ENCODE results near the gene FAM83C. TPM values are rescaled to one million over a fixed set of nuclear protein-coding genes. Genes with fewer than 3 reads are reported as not detected.
A peak's percentile ranks its signal among the peaks of the same experiment; 100 is the strongest.
"Not testable (repeated sequence)": the region's sequence is repeated elsewhere in the genome, so short reads cannot be mapped to it uniquely, and the experiment has no call there.

FAM83C gene
- total RNA-seq, 1 donor from 2014 or later: 0.72 TPM

DNA sequence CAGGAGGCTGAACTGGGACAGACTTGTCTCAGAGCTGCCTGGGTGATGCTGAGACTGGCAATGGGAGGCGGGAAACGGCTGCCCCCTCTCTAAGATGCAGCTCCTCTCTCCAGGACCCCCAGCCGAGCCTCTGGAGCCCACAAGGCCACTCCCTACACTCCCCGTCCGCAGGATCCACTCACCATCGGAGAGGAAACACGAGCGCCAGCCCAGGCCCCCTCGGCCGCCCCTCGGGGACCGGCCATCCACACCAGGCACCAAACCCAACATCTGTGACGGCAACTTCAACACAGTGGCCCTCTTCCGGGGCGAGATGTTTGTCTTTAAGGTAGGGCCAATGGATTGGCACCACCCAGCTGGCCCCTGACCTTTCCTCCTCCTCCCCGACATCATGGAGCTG lies 25.1 kb downstream of the FAM83C start:
- no peak for DNase-seq (ENCODE audit: low spot score)

GRCh38 chr20:35264755-35265154 lies 27.5 kb downstream of the FAM83C start:
- no peak for DNase-seq (ENCODE audit: low spot score)

- DNase-seq (ENCODE audit: low spot score): no peak
These were observed 28.5 kb downstream of the FAM83C start for GRCh38 chr20:35263532-35264341.

- peak; percentile 66 for DNase-seq (ENCODE audit: low spot score)
These were observed 29.3 kb downstream of the FAM83C start for GRCh38 chr20:35262731-35263531.

GRCh38 chr20:35262321-35262720 lies 29.9 kb downstream of the FAM83C start:
- DNase-seq (ENCODE audit: low spot score): not testable (repeated sequence)

- DNase-seq (ENCODE audit: low spot score): no peak
These were observed 31.8 kb downstream of the FAM83C start for GRCh38 chr20:35260426-35260825.

GRCh38 chr20:35257175-35257909 lies 34.9 kb downstream of the FAM83C start:
- no peak for DNase-seq (ENCODE audit: low spot score)

GRCh38 chr20:35254448-35254999 lies 37.7 kb downstream of the FAM83C start:
- no peak for DNase-seq (ENCODE audit: low spot score)

- no peak for DNase-seq (ENCODE audit: low spot score)
These were observed 39.2 kb downstream of the FAM83C start for GRCh38 chr20:35253010-35253409.

- DNase-seq (ENCODE audit: low spot score): not testable (repeated sequence)
These were observed 39.6 kb downstream of the FAM83C start for GRCh38 chr20:35252598-35252997.

DNA sequence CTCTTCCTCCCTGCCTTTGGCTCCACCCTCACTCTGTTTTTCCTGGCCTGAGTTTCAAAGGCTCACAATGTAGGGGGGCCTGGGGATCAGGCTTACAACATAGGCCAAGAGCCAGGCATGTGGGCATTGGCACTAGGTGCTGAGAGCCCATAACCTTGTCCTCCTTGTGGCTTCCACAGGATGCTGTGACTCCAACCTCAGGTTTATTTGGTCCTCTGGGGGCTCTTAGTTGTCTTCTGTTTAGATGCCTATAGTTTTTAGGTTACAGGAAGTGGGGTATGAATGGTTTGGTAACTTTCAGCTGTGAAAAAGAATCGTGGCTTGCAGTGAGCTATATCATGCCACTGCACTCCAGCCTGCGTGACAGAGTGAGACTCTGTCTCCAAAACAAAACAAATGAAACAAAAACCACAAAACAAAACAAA lies 40.2 kb downstream of the FAM83C start:
- DNase-seq (ENCODE audit: low spot score): no peak

DNA sequence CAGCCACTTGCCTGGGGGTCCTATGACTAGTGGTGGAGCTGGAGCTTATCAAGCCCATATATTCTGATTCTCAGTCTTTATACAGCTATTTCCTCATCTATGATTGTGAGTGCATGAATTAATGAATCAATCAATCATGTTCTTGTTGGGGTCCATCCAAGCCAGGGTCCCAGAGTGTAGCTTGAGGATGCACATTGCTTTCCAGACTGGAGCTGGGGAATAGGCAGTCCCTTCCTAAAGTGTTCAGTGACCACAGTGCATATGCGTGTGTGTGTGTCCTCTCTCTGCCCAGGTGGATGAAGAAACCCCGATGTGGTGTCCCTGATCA lies 40.6 kb downstream of the FAM83C start:
- DNase-seq (ENCODE audit: low spot score): no peak

DNA sequence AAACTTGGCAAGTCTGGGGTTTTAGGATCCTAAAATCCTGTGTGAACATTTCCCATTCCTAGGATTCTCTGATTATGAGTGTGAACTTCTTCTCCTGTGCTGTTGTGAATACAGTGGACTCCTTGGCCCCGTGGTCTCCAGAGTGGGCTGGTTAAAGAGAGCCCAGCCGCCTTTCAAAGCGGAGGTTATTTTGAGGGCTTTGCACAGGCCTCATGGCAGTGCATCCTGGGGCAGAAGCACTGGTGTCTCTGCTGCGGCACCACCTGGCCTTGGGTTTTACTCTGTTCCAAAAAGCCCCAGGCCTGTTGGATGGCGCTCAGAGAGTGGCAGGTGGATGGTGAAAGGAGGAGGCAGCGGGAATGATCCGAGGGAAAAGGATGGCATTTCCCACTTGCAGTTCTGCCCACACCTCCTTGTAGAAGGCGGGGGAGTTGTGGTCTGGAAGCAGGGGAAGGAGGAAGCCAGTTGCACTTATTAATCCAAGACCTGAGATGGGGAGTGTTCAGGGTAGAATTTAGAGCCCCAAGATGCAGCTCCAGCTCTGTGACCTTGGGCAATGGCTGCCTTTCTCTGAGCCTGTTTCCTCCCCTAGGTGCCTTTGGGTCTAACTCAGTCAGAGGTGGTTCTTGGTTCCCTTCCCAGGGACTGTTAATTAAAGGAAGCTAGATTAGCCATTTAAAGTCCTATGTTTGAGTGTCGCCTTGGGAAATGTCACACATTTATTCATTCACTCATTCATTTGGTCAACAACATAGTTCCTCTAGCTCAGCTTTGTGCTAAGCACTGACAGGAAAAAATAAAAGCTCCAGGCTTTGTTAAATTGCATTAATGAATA lies 43.4 kb downstream of the FAM83C start:
- no peak for DNase-seq (ENCODE audit: low spot score)

DNA sequence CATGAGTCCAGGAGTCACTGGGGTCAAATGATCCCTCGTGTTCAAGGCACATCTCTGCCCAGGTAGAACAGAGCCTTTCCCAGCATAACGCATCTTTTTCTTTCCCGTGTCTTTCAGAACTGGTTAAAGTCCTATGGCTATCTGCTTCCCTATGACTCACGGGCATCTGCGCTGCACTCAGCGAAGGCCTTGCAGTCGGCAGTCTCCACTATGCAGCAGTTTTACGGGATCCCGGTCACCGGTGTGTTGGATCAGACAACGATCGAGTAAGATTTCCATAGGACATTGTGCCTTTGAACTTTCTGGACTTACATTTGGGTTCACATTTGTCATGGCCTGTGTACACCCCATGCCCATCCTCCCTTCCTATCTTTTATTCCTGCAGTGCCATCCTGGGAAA lies 45.5 kb downstream of the FAM83C start:
- no peak for DNase-seq (ENCODE audit: low spot score)

GRCh38 chr20:35243986-35244385 lies 48.2 kb downstream of the FAM83C start:
- no peak for DNase-seq (ENCODE audit: low spot score)

DNA sequence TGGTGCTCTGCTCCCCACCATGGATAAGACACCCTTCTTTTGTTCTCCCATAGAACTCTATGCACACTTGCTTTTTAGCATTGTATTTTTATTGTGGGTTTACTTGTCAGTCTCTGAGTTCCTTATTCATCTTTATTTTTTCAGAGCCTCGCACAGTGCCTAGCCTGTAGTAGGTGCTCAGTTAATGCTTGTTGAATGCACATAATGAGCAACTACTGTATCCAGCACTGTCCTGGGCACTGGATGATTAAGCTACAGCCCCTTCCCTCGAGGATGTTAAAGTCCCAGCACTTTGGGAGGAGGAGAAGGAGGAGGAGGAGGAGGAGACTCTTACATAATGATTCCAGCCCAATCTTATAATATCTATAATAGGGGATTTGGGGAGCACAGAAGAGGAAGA lies 48.9 kb downstream of the FAM83C start:
- DNase-seq (ENCODE audit: low spot score): no peak

DNA sequence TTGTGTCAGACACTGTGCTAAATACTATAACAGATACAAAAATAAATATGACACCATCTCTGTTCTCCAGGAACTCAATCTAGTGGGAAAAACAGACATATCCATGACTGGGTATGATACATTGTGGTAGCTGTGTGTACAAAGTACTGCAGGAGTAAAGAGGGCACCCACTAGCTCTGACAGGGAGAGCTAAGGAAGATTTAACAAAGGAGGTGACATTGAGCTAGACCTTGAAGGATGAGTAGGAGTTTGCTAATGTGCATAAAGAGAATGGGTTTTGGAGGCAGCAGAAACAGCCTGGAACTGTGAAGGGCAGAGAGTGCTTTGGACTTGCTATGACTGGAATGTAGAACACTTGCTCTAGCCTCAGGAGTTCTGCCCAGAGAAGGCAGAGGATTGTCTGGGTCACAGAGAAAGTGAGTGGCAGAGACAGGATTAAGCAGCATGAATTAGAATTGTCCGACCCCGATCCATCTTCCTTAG lies 51.4 kb downstream of the FAM83C start:
- no peak for DNase-seq (ENCODE audit: low spot score)

DNA sequence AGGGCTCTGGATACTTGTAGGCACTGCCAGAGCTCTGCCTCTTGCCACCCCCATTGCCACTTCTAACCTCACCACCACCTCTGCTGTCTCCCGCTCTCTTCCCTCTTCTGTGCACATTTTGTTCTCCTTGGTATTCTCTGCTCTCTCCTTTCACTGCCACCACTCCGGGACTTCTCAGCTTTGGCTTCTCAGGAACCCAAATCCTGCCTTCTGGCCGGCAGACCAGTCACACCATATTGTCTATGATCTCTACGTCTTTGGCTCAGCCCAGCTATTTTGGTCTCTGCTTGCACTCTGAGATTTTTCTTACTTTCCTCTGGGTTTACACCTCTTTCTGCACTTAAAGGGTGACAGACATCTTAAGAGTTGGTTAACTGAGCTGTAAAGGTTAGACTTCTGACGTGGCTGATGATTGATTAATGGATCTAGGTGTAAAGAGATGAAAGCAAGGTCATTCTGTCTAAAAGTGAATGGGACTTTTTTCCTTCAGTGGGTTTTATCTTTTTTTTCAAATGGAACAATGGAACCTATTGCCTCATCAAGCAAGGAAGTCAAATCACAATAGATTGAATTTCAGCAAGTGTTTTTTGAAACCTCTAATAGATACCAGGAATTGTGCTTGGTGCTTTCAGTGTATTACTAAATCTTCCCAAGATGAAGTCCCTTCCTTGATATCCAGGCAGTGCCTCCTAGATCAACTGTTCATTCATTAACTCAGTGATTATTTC lies 52.0 kb downstream of the FAM83C start:
- DNase-seq (ENCODE audit: low spot score): no peak

DNA sequence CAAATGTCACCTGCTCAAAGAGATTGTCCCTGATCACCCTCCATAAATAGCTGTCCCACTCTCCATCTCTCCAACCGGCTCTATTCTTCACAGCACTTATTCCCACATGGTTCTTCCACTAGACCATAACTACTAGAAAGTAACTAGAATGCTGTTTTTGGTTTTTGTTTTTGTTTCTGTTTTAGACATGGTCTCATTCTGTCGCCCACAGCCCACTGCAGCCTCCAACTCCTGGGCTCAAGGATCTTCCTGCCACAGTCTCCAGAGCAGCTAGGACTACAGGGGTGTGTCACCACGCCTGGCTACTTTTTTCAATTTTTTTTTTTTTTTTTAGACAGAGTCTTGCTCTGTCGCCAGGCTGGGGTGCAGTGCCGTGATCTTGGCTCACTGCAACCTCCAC lies 53.5 kb downstream of the FAM83C start:
- no peak for DNase-seq (ENCODE audit: low spot score)

DNA sequence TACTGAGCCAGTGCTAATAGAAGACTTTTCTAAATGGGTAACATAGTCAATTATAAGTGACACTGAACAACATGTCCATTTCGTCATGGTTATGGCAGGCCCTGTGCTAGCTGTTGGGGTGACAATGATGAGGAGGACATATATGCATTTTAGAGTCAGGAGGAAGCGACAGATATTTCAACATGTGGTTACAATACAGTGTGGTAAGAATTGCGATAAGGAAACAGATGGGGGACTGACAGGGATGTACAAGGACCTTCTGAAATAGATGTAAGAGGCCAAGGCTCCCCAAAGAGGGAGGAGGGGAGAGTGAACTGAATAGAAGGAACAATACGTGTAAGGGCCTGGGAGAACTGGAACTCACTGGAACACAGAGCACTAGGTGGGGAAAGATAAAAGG lies 54.1 kb downstream of the FAM83C start:
- no peak for DNase-seq (ENCODE audit: low spot score)

Measured in umbilical cord (tissue), 2 donors.